Measurements from ENCODE around the gene AACS.

DNA sequence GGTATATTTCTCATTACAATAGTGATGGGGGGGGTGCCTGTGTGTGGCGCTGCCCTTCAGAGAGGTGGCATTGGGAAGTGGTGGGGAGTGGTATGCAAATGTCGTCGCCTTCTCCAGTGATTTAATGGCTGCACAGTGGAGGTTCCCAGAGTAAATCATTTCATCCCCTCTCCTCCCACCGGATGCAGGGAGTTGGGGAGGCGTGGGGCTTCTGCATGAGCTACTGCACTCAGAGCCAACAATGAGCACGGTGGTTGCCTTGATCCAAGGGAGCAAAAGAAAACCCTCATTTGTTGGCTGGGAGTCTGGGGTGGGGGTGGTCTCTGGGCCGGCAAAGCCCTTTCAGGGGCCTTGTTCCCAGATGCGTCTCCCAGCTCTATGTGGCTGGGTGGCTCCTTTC, 124.3 kb downstream of the AACS start:
- TF ChIP-seq, protein P1, sequence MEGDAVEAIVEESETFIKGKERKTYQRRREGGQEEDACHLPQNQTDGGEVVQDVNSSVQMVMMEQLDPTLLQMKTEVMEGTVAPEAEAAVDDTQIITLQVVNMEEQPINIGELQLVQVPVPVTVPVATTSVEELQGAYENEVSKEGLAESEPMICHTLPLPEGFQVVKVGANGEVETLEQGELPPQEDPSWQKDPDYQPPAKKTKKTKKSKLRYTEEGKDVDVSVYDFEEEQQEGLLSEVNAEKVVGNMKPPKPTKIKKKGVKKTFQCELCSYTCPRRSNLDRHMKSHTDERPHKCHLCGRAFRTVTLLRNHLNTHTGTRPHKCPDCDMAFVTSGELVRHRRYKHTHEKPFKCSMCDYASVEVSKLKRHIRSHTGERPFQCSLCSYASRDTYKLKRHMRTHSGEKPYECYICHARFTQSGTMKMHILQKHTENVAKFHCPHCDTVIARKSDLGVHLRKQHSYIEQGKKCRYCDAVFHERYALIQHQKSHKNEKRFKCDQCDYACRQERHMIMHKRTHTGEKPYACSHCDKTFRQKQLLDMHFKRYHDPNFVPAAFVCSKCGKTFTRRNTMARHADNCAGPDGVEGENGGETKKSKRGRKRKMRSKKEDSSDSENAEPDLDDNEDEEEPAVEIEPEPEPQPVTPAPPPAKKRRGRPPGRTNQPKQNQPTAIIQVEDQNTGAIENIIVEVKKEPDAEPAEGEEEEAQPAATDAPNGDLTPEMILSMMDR (IDR thresholded peaks at IDR 0.05) = no peak
- TF ChIP-seq POLR2A (IDR thresholded peaks at IDR 0.05) = no peak

All from body of pancreas (tissue), 4 donors.